H9 (cell line): Measurements from ENCODE around the gene DEFB132. TPM values are rescaled to one million over a fixed set of nuclear protein-coding genes. Genes with fewer than 3 reads are reported as not detected.

Experiments
- DNase-seq: peaks from one replicate; pipeline ENCODE4 v3.0.0-alpha.2; 2017
- H2AFZ ChIP-seq: one replicate; pipeline ENCODE4 v1.6.1; 2013; ENCODE audit warnings: mild to moderate bottlenecking, low read length, control low read depth, moderate library complexity
- H2AK5ac ChIP-seq: 2 replicates; pipeline ENCODE4 v1.6.1; 2013; ENCODE audit warnings: low read length, control low read depth, mixed read lengths; ENCODE audit not compliant: insufficient read length
- H2BK120ac ChIP-seq: one replicate; pipeline ENCODE4 v1.6.1; 2013; ENCODE audit warnings: low read depth, mild to moderate bottlenecking, low read length, control low read depth, inconsistent platforms; ENCODE audit not compliant: poor library complexity, severe bottlenecking
- H2BK12ac ChIP-seq: 2 replicates; pipeline ENCODE4 v1.6.1; 2013; ENCODE audit warnings: low read length, control low read depth, mixed read lengths, low read depth; ENCODE audit not compliant: insufficient read length
- H2BK15ac ChIP-seq: 2 replicates; pipeline ENCODE4 v1.6.1; 2013; ENCODE audit warnings: low read depth, low read length, control low read depth
- H2BK20ac ChIP-seq: one replicate; pipeline ENCODE4 v1.6.1; 2013; ENCODE audit warnings: low read depth, mild to moderate bottlenecking, low read length, control low read depth, inconsistent platforms; ENCODE audit not compliant: poor library complexity, severe bottlenecking
- H2BK5ac ChIP-seq: 2 replicates; pipeline ENCODE4 v1.6.1; 2013; ENCODE audit warnings: low read length, control low read depth, mixed read lengths; ENCODE audit not compliant: insufficient read length
- H3K14ac ChIP-seq: 2 replicates; pipeline ENCODE4 v1.6.1; 2013; ENCODE audit warnings: low read length, control low read depth; ENCODE audit not compliant: insufficient read depth
- H3K18ac ChIP-seq: 2 replicates; pipeline ENCODE4 v1.6.1; 2013; ENCODE audit warnings: low read depth, mild to moderate bottlenecking, mixed read lengths, low read length, control low read depth; ENCODE audit not compliant: insufficient read length
- H3K23ac ChIP-seq: 2 replicates; pipeline ENCODE4 v1.6.1; 2013; ENCODE audit warnings: low read length, control low read depth, mixed read lengths, low read depth; ENCODE audit not compliant: insufficient read length
- H3K23me2 ChIP-seq: 2 replicates; pipeline ENCODE4 v1.6.1; 2013; ENCODE audit warnings: low read depth, mild to moderate bottlenecking, mixed read lengths, low read length, control low read depth; ENCODE audit not compliant: insufficient read length, poor library complexity, severe bottlenecking
- H3K27ac ChIP-seq: 2 replicates; pipeline ENCODE4 v1.5.1; 2013; ENCODE audit warnings: low read length, control low read depth, mixed read lengths, low read depth; ENCODE audit not compliant: insufficient read length
- H3K27me3 ChIP-seq: 2 replicates; pipeline ENCODE4 v1.6.1; 2013; ENCODE audit warnings: low read length, control low read depth, inconsistent platforms; ENCODE audit not compliant: insufficient read depth
- H3K4ac ChIP-seq: 2 replicates; pipeline ENCODE4 v1.6.1; 2013; ENCODE audit warnings: low read depth, mild to moderate bottlenecking, control low read depth, inconsistent platforms, low read length, moderate library complexity
- H3K4me1 ChIP-seq: 2 replicates; pipeline ENCODE4 v1.6.1; 2013; ENCODE audit warnings: low read length, control low read depth, inconsistent platforms; ENCODE audit not compliant: insufficient read depth
- H3K4me2 ChIP-seq: 2 replicates; pipeline ENCODE4 v1.6.1; 2013; ENCODE audit warnings: low read length, control low read depth, mixed read lengths; ENCODE audit not compliant: insufficient read length, insufficient read depth
- H3K56ac ChIP-seq: 2 replicates; pipeline ENCODE4 v1.6.1; 2013; ENCODE audit warnings: low read depth, mild to moderate bottlenecking, mixed read lengths, low read length, control low read depth; ENCODE audit not compliant: insufficient read length
- H3K79me1 ChIP-seq: 2 replicates; pipeline ENCODE4 v1.6.1; 2013; ENCODE audit warnings: low read depth, mild to moderate bottlenecking, moderate library complexity, low read length, control low read depth, inconsistent platforms; ENCODE audit not compliant: insufficient read depth, poor library complexity, severe bottlenecking
- H3K79me2 ChIP-seq: 2 replicates; pipeline ENCODE4 v1.6.1; 2013; ENCODE audit warnings: low read length, control low read depth, inconsistent platforms; ENCODE audit not compliant: insufficient read depth
- H3K9ac ChIP-seq: 2 replicates; pipeline ENCODE4 v1.6.1; 2013; ENCODE audit warnings: low read length, control low read depth, mixed read lengths; ENCODE audit not compliant: insufficient read length; ENCODE audit errors: extremely low read depth
- H3K9me3 ChIP-seq: one replicate; pipeline ENCODE4 v1.6.1; 2013; ENCODE audit warnings: low read depth, low read length, inconsistent platforms; ENCODE audit not compliant: control insufficient read depth
- H3T11ph ChIP-seq: one replicate; pipeline ENCODE4 v1.6.1; 2013; ENCODE audit warnings: mild to moderate bottlenecking, low read length, control low read depth, inconsistent platforms
- H4K20me1 ChIP-seq: one replicate; pipeline ENCODE4 v1.6.1; 2013; ENCODE audit not compliant: control insufficient read depth, insufficient read length, insufficient read depth
- H4K5ac ChIP-seq: 2 replicates; pipeline ENCODE4 v1.6.1; 2013; ENCODE audit warnings: low read depth, mild to moderate bottlenecking, mixed read lengths, low read length, control low read depth; ENCODE audit not compliant: insufficient read length
- H4K8ac ChIP-seq: replicated peaks from 2 replicates; pipeline ENCODE4 v1.6.1; 2013; ENCODE audit warnings: low read length, control low read depth, mixed read lengths, low read depth; ENCODE audit not compliant: insufficient read length
- H4K91ac ChIP-seq: 2 replicates; pipeline ENCODE4 v1.6.1; 2013; ENCODE audit warnings: low read depth, mild to moderate bottlenecking, moderate library complexity, mixed read lengths, low read length, control low read depth; ENCODE audit not compliant: insufficient read length
- H3K27ac Mint-ChIP-seq, 3 experiments: 2 replicates in 2 of 3; 3 replicates in 1 of 3; pipeline ENCODE4 v1.8.0; 2020 to 2021; ENCODE audit warnings: mixed read lengths in 3 of 3, mild to moderate bottlenecking in 1 of 3, moderate library complexity in 1 of 3
- H3K27me3 Mint-ChIP-seq: 2 replicates; pipeline ENCODE4 v1.8.0; 2021; ENCODE audit warnings: low read depth, mild to moderate bottlenecking, moderate library complexity, mixed read lengths
- H3K36me3 Mint-ChIP-seq, 3 experiments: 2 replicates in 2 of 3; 3 replicates in 1 of 3; pipeline ENCODE4 v1.8.0; 2020 to 2021; ENCODE audit warnings: low read depth in 3 of 3, mixed read lengths in 3 of 3; ENCODE audit not compliant: insufficient read depth in 1 of 3
- H3K4me1 Mint-ChIP-seq, 2 experiments: 2 replicates each; pipeline ENCODE4 v1.8.0; 2020; ENCODE audit warnings: mixed read lengths in 2 of 2
- H3K4me3 Mint-ChIP-seq, 2 experiments: 2 replicates in 1 of 2; 3 replicates in 1 of 2; pipeline ENCODE4 v1.8.0; 2020 to 2021; ENCODE audit warnings: mild to moderate bottlenecking in 2 of 2, mixed read lengths in 2 of 2, moderate library complexity in 1 of 2
- H3K9me3 Mint-ChIP-seq, 2 experiments: 2 replicates in 1 of 2; 3 replicates in 1 of 2; pipeline ENCODE4 v1.8.0; 2020; ENCODE audit warnings: mild to moderate bottlenecking in 2 of 2, mixed read lengths in 2 of 2, moderate library complexity in 1 of 2
- WGBS: extraction: QIAGEN DNeasy Blood & Tissue Kit; methylation state at CpG from one replicate; pipeline ENCODE4 v1.1.7; 2013; ENCODE audit warnings: missing lambda C conversion rate, low lambda C conversion rate, mixed read lengths; ENCODE audit not compliant: insufficient read length; ENCODE audit errors: extremely low coverage; 5-methylcytosine and 5-hydroxymethylcytosine counted together
- total RNA-seq: library from RNA; stranded (reverse); gene quantifications from 2 replicates; pipeline ENCODE4 v1.2.1, GENCODE V29; 2021
- TF ChIP-seq, protein P1 (sequence below): fragments of 200-600 bp; sonication (generic); conservative IDR thresholded peaks from 3 replicates; pipeline ENCODE4 v1.8.0; 2021; ENCODE audit warnings: antibody characterized with exemption, mild to moderate bottlenecking

The DEFB132 gene
- total RNA-seq, 1 experiment from 2014 or later = not detected

- Mint-ChIP-seq H3K36me3 (peaks cover 7 to 15% (median 10%) of the 10 kb centered on the region in 3 experiments), H3K9me3 (peaks cover 0 to 3% of the 10 kb centered on the region in 2 experiments; a peak in 1 of 5 replicates), H3K27me3 (peaks cover 29% of the 10 kb centered on the region), H3K4me3 (no peak overlapping the region), H3K4me1 (peaks cover 8% of the 10 kb centered on the region in 2 experiments), H3K27ac (no peak overlapping the region)
- Histone ChIP-seq H3T11ph (no peak overlapping the region), H3K9ac (no peak overlapping the region), H3K4me2 (no peak overlapping the region), H3K23me2 (no peaks in the 10 kb centered on the region), H3K23ac (no peak overlapping the region), H3K14ac (no peak overlapping the region), H2AFZ (no peak overlapping the region), H4K91ac (no peak overlapping the region), H4K8ac (no peak overlapping the region), H3K56ac (no peak overlapping the region), H2BK12ac (no peak overlapping the region), H3K79me1 (no peaks in the 10 kb centered on the region), H4K5ac (no peak overlapping the region), H3K4ac (no peak overlapping the region), H2BK120ac (no peak overlapping the region), H2AK5ac (no peak overlapping the region), H2BK5ac (no peak overlapping the region), H3K27ac (no peak overlapping the region), H3K4me1 (no peaks in the 10 kb centered on the region), H3K79me2 (no peaks in the 10 kb centered on the region), H3K18ac (no peak overlapping the region), H3K9me3 (no peaks in the 10 kb centered on the region), H3K27me3 (peaks cover 3% of the 10 kb centered on the region; the same call in 1 of the 2 replicates), H2BK15ac (no peak overlapping the region), H4K20me1 (no peaks in the 10 kb centered on the region), H2BK20ac (no peak overlapping the region)
- TF ChIP-seq, protein P1, sequence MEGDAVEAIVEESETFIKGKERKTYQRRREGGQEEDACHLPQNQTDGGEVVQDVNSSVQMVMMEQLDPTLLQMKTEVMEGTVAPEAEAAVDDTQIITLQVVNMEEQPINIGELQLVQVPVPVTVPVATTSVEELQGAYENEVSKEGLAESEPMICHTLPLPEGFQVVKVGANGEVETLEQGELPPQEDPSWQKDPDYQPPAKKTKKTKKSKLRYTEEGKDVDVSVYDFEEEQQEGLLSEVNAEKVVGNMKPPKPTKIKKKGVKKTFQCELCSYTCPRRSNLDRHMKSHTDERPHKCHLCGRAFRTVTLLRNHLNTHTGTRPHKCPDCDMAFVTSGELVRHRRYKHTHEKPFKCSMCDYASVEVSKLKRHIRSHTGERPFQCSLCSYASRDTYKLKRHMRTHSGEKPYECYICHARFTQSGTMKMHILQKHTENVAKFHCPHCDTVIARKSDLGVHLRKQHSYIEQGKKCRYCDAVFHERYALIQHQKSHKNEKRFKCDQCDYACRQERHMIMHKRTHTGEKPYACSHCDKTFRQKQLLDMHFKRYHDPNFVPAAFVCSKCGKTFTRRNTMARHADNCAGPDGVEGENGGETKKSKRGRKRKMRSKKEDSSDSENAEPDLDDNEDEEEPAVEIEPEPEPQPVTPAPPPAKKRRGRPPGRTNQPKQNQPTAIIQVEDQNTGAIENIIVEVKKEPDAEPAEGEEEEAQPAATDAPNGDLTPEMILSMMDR = no peak
- DNase-seq = no peak
- WGBS = no CpG with 5 or more reads among the region's 4 CpGs
These were observed 13.5 kb downstream of the DEFB132 start for GRCh38 chr20:271069-271468.
